Panc1 (cell line): ENCODE results near the gene UGT1A4. TPM values are rescaled to one million over a fixed set of nuclear protein-coding genes. Genes with fewer than 3 reads are reported as not detected.

ENCODE experiments used
- ATAC-seq: fragments of 200-7000 bp; cut with Tn5 transposase; 2 replicates; pipeline ENCODE4 v1.9.1; 2020; ENCODE audit warnings: mild to moderate bottlenecking, moderate library complexity
- BruUV-seq: library from RNA; stranded (reverse); fragments of 400-500 nt; replicated peaks from 2 replicates; lab custom pipeline; 2021; lab: Mats Ljungman, UMichigan
- CTCF ChIA-PET: fragments of 300-600 bp; sonication (Branson Sonifier 250); formaldehyde crosslinking; loops from one replicate; lab custom pipeline; 2022; ENCODE audit warnings: antibody characterized with exemption; lab: Charles Lee
- POLR2A ChIA-PET: fragments of 300-600 bp; sonication (Branson Sonifier 250); formaldehyde crosslinking; loops from one replicate; lab custom pipeline; 2022; ENCODE audit warnings: antibody characterized with exemption; lab: Charles Lee
- DNase-seq: peaks from one replicate; pipeline ENCODE4 v3.0.0-alpha.2; 2010; ENCODE audit warnings: low read depth, low spot score
- H3K27ac ChIP-seq: 2 replicates; pipeline ENCODE4 v1.5.1; 2011; ENCODE audit warnings: mild to moderate bottlenecking, low read length, inconsistent platforms
- H3K27me3 ChIP-seq: fragments of 200-500 bp; sonication (Bioruptor generic); 2 replicates; pipeline ENCODE4 v1.6.0; 2014; ENCODE audit warnings: low read length, inconsistent platforms; ENCODE audit not compliant: control insufficient read depth, insufficient read depth
- H3K36me3 ChIP-seq: fragments of 200-500 bp; sonication (Bioruptor generic); 2 replicates; pipeline ENCODE4 v1.5.1; 2014; ENCODE audit warnings: inconsistent platforms, mild to moderate bottlenecking, low read length, moderate library complexity; ENCODE audit not compliant: control insufficient read depth, insufficient read depth
- H3K4me1 ChIP-seq: 2 replicates; pipeline ENCODE4 v1.5.1; 2011; ENCODE audit warnings: inconsistent platforms, mild to moderate bottlenecking, low read length, moderate library complexity; ENCODE audit not compliant: control insufficient read depth, insufficient read depth
- H3K4me3 ChIP-seq, 2 experiments: 2 replicates each; pipeline ENCODE4 v1.5.1; 2011 to 2012; ENCODE audit warnings: low read depth in 2 of 2, low read length in 2 of 2, mild to moderate bottlenecking in 2 of 2, inconsistent platforms in 1 of 2, moderate library complexity in 1 of 2
- H3K9me3 ChIP-seq: fragments of 200-500 bp; sonication (Bioruptor generic); 2 replicates; pipeline ENCODE4 v1.5.1; 2014; ENCODE audit warnings: low read depth, mild to moderate bottlenecking, inconsistent platforms, low read length, moderate library complexity; ENCODE audit not compliant: control insufficient read depth, insufficient read depth
- POLR2AphosphoS5 ChIP-seq: IDR thresholded peaks from 2 replicates; pipeline ENCODE4 v1.6.1; 2012; ENCODE audit warnings: mild to moderate bottlenecking, low read depth, low read length, moderate library complexity
- REST ChIP-seq, 2 experiments: IDR thresholded peaks; 2 replicates each; pipeline ENCODE4 v1.6.1; 2011 to 2012; ENCODE audit warnings: low read depth in 2 of 2, control low read depth in 1 of 2, low read length in 1 of 2, mild to moderate bottlenecking in 1 of 2, moderate library complexity in 1 of 2; ENCODE audit not compliant: insufficient read depth in 1 of 2
- SIN3A ChIP-seq: IDR thresholded peaks from 2 replicates; pipeline ENCODE4 v1.6.1; 2012; ENCODE audit warnings: low read depth, mild to moderate bottlenecking, low read length, moderate library complexity, borderline replicate concordance; ENCODE audit not compliant: insufficient read depth
- TCF7L2 ChIP-seq: IDR thresholded peaks from 2 replicates; pipeline ENCODE4 v1.6.1; 2011; ENCODE audit warnings: mild to moderate bottlenecking, low read depth, low read length, inconsistent platforms
- in situ Hi-C: cut with HindIII; loops from 2 replicates; pipeline ENCODE4 v1.10.0; 2016; ENCODE audit warnings: low sequenced_read_pairs, low pct_unique_long_range_greater_than_20kb
- intact Hi-C: fragments of 100-400 bp; cut with micrococcal nuclease; formaldehyde crosslinking; loops from one replicate; pipeline ENCODE4 v1.10.0; 2022; ENCODE audit not compliant: unreplicated experiment
- total RNA-seq: library from RNA; stranded (reverse); gene quantifications from one replicate; pipeline ENCODE4 v1.2.1, GENCODE V29; 2021; ENCODE audit not compliant: unreplicated experiment
- TF ChIP-seq, protein P1 (sequence below): fragments of 450-650 bp; IDR thresholded peaks from 2 replicates; pipeline ENCODE4 v1.5.1; 2017; ENCODE audit warnings: mild to moderate bottlenecking

The UGT1A4 gene
- total RNA-seq, 1 experiment from 2014 or later: not detected

DNA sequence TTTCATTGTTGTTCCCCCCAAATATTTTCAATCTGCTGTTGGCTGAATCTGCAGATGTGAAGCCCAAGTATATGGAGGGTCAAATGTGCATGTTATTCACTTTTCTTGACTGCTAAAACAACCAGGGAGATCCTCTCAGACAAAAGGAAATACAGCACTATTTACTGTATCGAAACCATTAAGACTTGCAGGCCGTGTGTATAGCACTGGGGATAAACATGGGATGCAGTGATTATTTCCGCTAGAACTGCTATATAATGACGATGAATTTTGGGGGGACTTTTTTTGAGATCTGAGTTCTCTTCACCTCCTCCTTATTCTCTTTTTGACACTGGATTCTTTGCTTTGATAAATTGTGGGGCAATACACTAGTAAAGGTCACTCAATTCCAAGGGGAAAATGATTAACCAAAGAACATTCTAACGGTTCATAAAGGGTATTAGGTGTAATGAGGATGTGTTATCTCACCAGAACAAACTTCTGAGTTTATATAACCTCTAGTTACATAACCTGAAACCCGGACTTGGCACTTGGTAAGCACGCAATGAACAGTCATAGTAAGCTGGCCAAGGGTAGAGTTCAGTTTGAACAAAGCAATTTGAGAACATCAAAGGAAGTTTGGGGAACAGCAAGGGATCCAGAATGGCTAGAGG, 38.0 kb downstream of the UGT1A4 start:
- no peaks in the 10 kb centered on the region for H3K4me1 ChIP-seq
- ChIA-PET CTCF (no interaction called here), POLR2A (no interaction called here)
- H3K9me3 ChIP-seq: no peaks in the 10 kb centered on the region
- in situ Hi-C loops: no loop called here
- H3K4me3 ChIP-seq: no peak overlapping the region
- no TSS peak for BruUV-seq
- ATAC-seq (no peak), DNase-seq (no peak)
- TF ChIP-seq, protein P1, sequence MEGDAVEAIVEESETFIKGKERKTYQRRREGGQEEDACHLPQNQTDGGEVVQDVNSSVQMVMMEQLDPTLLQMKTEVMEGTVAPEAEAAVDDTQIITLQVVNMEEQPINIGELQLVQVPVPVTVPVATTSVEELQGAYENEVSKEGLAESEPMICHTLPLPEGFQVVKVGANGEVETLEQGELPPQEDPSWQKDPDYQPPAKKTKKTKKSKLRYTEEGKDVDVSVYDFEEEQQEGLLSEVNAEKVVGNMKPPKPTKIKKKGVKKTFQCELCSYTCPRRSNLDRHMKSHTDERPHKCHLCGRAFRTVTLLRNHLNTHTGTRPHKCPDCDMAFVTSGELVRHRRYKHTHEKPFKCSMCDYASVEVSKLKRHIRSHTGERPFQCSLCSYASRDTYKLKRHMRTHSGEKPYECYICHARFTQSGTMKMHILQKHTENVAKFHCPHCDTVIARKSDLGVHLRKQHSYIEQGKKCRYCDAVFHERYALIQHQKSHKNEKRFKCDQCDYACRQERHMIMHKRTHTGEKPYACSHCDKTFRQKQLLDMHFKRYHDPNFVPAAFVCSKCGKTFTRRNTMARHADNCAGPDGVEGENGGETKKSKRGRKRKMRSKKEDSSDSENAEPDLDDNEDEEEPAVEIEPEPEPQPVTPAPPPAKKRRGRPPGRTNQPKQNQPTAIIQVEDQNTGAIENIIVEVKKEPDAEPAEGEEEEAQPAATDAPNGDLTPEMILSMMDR: no peak
- no peak for TF ChIP-seq SIN3A
- TF ChIP-seq REST (IDR thresholded peaks at IDR 0.05; ENCODE audit: insufficient read depth in 1 of 2, low read depth in 2 of 2, low read length in 1 of 2): no peak
- no peak for TF ChIP-seq TCF7L2
- no peaks in the 10 kb centered on the region for H3K36me3 ChIP-seq
- H3K27me3 ChIP-seq: no peaks in the 10 kb centered on the region
- H3K27ac ChIP-seq: no peak overlapping the region
- intact Hi-C loops: no loop called here

DNA sequence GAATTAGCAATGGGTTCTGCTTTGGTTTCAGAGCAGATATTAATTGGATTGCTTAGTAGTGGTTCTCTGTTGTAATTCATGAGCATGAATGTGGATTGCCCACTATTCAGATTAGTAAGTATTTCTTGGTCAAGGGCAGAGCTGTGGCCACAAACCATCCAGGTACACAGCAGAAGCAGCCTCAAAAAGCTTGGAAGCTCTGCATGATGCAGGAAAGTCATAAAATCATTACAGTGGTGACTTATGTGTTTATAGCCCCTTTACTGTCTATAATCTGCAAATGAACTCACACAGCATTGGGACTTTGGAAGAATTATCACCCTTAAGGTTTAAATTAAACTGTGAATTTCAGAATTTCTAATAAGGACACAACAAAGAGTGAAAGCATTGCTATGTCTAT, 39.6 kb downstream of the UGT1A4 start:
- CTCF ChIA-PET: no interaction called here
- Histone ChIP-seq H3K36me3 (no peaks in the 10 kb centered on the region), H3K9me3 (no peaks in the 10 kb centered on the region), H3K4me3 (no peak overlapping the region), H3K27me3 (peaks cover 2% of the 10 kb centered on the region; the same call in 1 of the 2 replicates), H3K27ac (no peak overlapping the region), H3K4me1 (no peaks in the 10 kb centered on the region)
- POLR2A ChIA-PET: no interaction called here
- ATAC-seq: no peak
- DNase-seq: no peak
- in situ Hi-C loops (no loop called here), intact Hi-C loops (no loop called here)
- TF ChIP-seq REST (IDR thresholded peaks at IDR 0.05; ENCODE audit: insufficient read depth in 1 of 2, low read depth in 2 of 2, low read length in 1 of 2) (no peak), POLR2AphosphoS5 (no peak), TCF7L2 (no peak), SIN3A (no peak)
- TF ChIP-seq, protein P1: no peak
- BruUV-seq: no TSS peak
